ENCODE data around the gene HOXD8.

HOXD8 gene

DNA sequence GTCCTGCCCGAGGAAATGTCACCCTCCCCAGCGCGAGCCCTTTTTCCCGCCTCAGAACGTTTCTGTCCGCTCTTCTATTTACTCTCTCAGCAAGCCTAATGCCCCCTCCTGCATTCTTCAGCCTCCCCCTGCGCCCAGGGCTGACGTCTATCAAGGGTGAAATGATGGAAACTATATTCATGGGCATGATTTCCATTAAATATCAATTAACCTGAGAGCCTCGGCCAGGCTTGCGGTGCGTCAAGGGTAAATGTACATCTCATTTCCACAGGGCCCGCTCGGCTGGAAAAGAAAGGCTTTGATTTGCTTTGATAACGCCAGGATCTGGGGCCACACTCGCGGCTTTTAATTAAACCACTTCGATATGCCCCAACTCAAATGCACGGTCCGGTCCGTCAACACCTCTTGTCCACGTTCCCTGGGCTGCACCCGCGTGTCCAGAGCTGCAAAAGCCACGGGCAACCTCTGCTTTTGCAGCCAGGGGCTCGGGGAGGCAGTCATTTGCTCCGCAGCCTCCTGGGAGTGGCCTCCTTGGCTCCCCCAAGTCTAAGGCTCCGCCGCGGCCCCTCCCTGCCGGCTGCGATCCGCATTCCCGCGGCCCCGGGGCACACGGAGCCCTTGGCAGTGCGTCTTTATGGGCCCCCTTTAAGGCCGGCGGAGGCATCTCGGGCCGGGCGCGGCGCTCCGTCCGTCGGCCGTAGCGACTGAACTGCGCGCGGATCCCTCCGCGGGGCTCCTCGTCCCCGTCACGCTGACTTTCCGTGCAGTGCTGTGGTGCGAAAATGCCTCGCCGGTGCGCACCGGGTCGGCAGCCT lies at the start of gene HOXD8:
HOXD8 (plus strand) TSS at position 724 of the 815 bp plus-strand sequence. CDS start 662 bp downstream, outside the sequence.
- DNase-seq: peak; percentile 86

GRCh38 chr2:176079831-176080539 lies 49.5 kb upstream of the HOXD8 start:
- peak; percentile 84 for DNase-seq

GRCh38 chr2:176080540-176081375 lies 48.7 kb upstream of the HOXD8 start:
- peak; percentile 85 for DNase-seq

- DNase-seq: no peak
Measured at GRCh38 chr2:176081376-176081836, 48.1 kb upstream of the HOXD8 start.

- DNase-seq: peak; percentile 87
Measured at GRCh38 chr2:176081837-176082524, 47.5 kb upstream of the HOXD8 start.

- DNase-seq: no peak
Measured at GRCh38 chr2:176082525-176082823, 47.0 kb upstream of the HOXD8 start.

DNA sequence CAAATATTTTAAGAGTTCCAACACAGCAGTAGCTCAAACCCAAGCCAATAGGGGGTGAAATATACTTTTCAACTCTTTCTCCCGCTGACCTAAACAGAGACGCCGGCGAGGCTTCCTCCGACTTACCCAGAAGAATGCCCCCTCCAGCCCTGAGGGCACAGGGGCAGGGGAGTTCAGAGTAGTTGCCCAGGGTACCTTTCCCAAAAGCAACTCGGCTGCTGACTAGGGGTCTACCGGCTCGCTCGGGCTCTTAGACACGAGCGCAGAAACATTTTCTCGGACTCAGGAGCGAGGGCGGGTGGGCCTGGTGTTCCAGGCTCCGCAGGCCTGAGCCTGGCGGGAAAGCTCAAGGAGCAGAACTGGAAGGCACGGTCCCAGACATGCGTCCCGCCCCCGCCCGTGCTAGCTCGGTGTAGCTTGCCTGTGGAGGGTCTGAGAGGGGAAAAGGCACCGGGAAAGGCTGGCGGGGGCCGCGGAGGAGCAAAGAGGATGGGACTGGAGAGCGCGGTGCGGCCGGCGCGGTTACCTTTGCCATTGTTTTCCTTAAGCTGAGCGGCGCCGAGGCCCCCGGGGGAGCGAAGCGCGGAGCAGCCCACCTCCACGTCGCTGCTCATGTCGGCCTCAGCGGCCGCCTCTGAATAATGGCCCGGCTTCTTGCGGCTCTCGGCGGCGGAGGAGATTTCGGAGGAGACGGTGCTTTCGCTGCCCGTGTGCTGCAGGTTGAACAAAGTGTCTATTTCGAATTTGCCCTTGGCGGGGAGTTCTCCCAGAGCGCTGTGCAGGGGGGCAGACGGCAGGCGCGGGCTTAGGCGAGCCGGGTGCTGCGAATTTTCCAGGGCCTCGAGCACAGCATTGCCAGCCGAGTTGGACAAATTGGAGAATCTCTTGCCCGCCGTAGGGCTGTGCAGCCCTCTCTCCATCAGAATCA lies 46.4 kb upstream of the HOXD8 start:
- peak; percentile 77 for DNase-seq

DNA sequence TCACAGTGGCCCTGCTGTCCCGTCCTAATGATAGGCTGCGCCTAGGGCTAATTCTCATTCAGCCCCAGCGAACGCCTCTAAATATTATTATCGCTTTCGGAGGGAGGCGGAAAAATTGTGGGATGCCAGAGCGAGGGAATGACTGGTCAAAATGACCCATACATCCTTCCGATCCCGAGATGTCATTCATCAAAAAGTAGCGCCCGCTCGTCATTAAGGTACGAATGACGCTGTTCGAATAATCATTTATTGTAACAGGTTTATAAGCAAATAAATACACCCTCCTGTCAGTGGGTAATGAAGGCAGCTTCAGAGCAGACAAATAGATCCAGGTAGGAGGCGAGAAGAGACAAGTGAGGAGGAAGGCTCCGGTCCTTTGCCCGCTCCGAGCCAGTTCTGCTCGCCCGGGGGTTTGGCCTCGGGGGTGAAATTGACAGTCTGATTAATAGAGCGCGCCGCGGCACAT lies 45.7 kb upstream of the HOXD8 start, which contains the start of gene EVX2:
EVX2 (minus strand) TSS at position 167 of the 466 bp plus-strand sequence. CDS start 186 bp downstream, outside the sequence.
- peak; percentile 64 for DNase-seq

- DNase-seq: peak; percentile 73
Measured at GRCh38 chr2:176084611-176085119, 44.8 kb upstream of the HOXD8 start.

DNA sequence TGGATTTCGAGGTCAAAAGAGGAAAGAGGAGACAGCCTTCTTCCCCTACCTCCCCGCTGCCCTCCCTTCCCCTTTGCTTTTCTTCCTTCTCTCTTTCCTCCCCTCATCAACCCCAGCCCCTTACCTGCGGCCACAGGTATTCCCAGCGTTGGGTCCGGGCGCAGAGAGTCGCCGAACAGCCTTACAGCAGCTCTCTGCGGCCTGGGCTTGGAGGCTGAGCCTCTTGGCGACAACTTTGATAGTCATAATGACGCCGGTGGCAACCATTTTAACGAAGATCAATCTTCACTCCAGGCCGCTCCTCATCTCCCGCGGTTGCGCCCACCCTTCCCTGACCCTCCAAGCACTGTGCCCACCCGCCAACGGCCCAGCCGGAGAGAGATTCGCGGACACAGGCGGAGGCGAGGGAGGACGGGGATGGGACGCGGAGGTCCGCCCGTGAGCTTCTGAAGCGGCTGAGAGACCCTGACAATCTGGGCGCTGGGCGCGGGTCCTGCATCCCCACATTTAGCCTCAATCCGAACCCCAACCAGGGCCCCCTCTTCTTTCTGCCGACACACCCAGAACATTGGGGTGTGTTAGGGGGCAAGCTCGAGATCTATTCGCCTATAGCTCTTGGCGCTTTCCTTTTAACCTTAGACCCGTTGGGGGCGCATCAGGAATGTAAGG lies 44.3 kb upstream of the HOXD8 start:
- peak; percentile 70 for DNase-seq

- DNase-seq: peak; percentile 87
Measured at GRCh38 chr2:176085861-176086771, 43.4 kb upstream of the HOXD8 start.

- DNase-seq: no peak
Measured at GRCh38 chr2:176087330-176088047, 42.0 kb upstream of the HOXD8 start.

GRCh38 chr2:176088048-176088936 lies 41.2 kb upstream of the HOXD8 start:
- DNase-seq: peak; percentile 91

DNA sequence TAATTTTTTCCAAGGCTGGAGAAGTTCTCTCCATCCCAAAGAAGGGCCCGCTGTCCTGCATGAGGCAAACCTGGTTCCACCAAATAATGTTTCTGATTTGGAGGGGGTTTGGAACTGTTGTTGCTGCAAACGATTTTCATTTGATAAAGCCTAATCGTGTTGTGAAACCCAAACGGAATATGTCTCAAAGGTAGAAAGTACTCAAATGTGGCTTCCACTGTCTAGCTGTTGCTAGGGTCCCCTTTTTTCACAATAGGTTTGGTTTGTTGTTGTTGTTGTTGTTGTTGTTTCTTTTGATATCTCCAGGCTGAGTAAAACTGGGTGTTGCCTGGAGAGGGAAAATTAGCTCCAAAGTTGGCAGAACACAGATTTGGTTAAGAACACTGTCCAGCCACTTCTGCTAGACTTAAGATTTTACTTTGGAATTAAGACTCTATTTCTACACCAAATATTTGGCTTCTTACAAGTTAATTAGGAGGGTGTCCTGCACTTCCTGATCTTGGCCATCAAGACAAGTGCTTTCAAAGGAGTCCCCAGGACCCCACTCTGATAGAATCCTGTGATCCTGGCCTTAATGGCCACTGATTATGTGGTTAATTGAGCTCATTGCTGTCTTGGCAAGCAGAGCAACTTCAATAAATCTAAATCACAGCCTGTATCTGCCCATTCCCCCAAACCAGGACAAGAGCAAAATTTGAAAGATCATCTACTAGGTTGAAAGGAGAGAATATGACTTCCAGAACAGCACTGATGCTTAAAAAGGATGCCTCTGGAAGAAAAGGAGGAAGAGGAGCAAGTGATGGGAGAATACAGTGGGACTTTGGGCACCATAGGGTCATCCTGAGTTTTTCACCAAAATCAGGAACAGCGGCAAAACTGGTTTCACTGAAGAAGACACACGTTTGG lies 40.3 kb upstream of the HOXD8 start:
- no peak for DNase-seq

DNA sequence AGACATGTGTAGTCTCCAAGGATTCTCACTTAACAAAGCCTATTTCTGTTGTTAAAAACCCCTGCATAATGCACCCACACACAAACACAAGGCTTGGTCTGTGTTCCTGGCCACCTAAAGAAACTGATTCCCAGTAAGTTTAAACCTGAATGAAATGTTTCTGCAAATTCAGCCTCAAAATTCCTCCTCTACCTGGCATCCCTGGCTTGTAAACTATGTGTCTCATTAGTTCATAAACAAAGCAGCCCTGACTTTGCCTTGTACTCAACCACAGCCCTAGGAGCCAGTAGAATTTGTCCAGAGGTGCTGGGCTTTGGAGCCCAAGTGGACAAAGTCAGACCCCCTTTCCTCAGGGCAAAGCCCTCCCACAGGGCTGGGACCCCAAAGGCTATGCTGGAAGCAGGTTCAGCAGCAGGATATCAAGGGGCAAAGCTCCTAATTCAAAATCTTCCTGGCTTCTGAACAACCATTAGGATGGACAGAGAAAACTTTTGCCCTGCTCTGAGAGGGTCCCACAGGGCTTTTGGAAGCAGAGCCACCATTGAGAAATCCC lies 39.6 kb upstream of the HOXD8 start:
- DNase-seq: no peak

DNA sequence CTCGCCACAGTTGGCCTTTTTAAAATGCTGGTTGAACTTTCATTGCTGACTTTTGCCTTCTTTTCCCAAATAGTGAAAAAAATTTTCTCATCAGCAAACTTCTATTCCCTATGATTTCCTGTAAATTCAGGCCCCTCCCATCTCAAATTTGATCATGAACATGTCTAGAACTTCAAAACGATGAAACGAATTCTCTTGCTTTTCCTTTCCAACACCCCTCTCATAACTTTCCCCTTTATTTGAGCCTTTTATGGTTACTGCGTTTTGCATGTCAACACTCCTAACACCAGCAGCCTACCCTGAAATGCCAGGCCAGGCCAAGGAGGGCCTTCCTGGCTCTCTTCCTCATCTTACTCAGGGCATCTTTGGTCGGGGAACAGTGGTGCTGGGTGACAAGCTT lies 38.6 kb upstream of the HOXD8 start:
- no peak for DNase-seq
